Aorta (tissue), 5 donors: Measurements from ENCODE around the gene OR10G7. TPM values are rescaled to one million over a fixed set of nuclear protein-coding genes. Genes with fewer than 3 reads are reported as not detected.
A peak's percentile ranks its signal among the peaks of the same experiment; 100 is the strongest.
"Not testable (repeated sequence)": the region's sequence is repeated elsewhere in the genome, so short reads cannot be mapped to it uniquely, and the experiment has no call there.

ENCODE experiments used
- ATAC-seq: fragments of 200-7000 bp; cut with Tn5 transposase; one replicate; pipeline ENCODE4 v1.9.1; 2022; ENCODE audit warnings: moderate library complexity; ENCODE audit not compliant: low FRiP score
- DNase-seq, 2 donors: peaks; one replicate each; pipeline ENCODE4 v3.0.0-alpha.2; 2020
- H3K27ac ChIP-seq, 2 donors: one replicate each; pipeline ENCODE4 v1.5.1; 2013; ENCODE audit warnings: low read length in 2 of 2, mild to moderate bottlenecking in 2 of 2, moderate library complexity in 2 of 2, control low read depth in 1 of 2, inconsistent platforms in 1 of 2, low read depth in 1 of 2
- H3K27me3 ChIP-seq, 2 donors: one replicate each; pipeline ENCODE4 v1.6.1; 2013; ENCODE audit warnings: control low read depth in 1 of 2, low read length in 1 of 2, mild to moderate bottlenecking in 1 of 2, moderate library complexity in 1 of 2; ENCODE audit not compliant: insufficient read depth in 2 of 2, control insufficient read depth in 1 of 2
- H3K36me3 ChIP-seq, 2 donors: one replicate each; pipeline ENCODE4 v1.6.1; 2013; ENCODE audit warnings: control low read depth in 1 of 2, low read length in 1 of 2, mild to moderate bottlenecking in 1 of 2; ENCODE audit not compliant: insufficient read depth in 2 of 2, control insufficient read depth in 1 of 2
- H3K4me1 ChIP-seq, 2 donors: one replicate each; pipeline ENCODE4 v1.6.1; 2013; ENCODE audit warnings: low read length in 2 of 2, control low read depth in 1 of 2, mild to moderate bottlenecking in 1 of 2, moderate library complexity in 1 of 2; ENCODE audit not compliant: insufficient read depth in 2 of 2, control insufficient read depth in 1 of 2
- H3K4me3 ChIP-seq, 2 donors: one replicate each; pipeline ENCODE4 v1.5.1; 2013; ENCODE audit warnings: low read length in 2 of 2, control low read depth in 1 of 2, mild to moderate bottlenecking in 1 of 2
- H3K9me3 ChIP-seq: one replicate; pipeline ENCODE4 v1.6.1; 2013; ENCODE audit warnings: mild to moderate bottlenecking, low read length; ENCODE audit not compliant: control insufficient read depth
- WGBS, 2 donors: extraction: QIAGEN DNeasy Blood & Tissue Kit; methylation state at CpG; one replicate each; pipeline ENCODE4 v1.1.7; 2013; 5-methylcytosine and 5-hydroxymethylcytosine counted together
- intact Hi-C, 2 donors: fragments of 100-400 bp; cut with DNase I; formaldehyde crosslinking; loops; one replicate each; pipeline versions ENCODE4 v1.14.2 to v1.15.0; 2022
- polyA plus RNA-seq, 2 donors: library from polyadenylated mRNA; stranded (reverse); fragments of 200-250 nt; gene quantifications; one replicate each; pipeline ENCODE4 v1.2.3, GENCODE V29; 2013
- total RNA-seq, 2 donors: library from RNA; stranded (reverse); fragmentation: NEBNext Ultra II Directional; extraction: Animal tissue kit (Norgen Biotek cat#: 25700); gene quantifications; one replicate each; pipeline ENCODE4 v1.2.1, GENCODE V29; 2021
- donor health status: healthy with polysubstance abuse.
- donor health status: Bipolar disorder and iron deficiency.
- donor health status: DM: no; HTN: no; CAD: no.
- donor health status: DM: no; HTN: no; CAD: no.
- donor health status: DM: yes; HTN: yes; CAD: no.

OR10G7 gene
- total and polyA plus RNA-seq, 4 donors, result not detected

DNA sequence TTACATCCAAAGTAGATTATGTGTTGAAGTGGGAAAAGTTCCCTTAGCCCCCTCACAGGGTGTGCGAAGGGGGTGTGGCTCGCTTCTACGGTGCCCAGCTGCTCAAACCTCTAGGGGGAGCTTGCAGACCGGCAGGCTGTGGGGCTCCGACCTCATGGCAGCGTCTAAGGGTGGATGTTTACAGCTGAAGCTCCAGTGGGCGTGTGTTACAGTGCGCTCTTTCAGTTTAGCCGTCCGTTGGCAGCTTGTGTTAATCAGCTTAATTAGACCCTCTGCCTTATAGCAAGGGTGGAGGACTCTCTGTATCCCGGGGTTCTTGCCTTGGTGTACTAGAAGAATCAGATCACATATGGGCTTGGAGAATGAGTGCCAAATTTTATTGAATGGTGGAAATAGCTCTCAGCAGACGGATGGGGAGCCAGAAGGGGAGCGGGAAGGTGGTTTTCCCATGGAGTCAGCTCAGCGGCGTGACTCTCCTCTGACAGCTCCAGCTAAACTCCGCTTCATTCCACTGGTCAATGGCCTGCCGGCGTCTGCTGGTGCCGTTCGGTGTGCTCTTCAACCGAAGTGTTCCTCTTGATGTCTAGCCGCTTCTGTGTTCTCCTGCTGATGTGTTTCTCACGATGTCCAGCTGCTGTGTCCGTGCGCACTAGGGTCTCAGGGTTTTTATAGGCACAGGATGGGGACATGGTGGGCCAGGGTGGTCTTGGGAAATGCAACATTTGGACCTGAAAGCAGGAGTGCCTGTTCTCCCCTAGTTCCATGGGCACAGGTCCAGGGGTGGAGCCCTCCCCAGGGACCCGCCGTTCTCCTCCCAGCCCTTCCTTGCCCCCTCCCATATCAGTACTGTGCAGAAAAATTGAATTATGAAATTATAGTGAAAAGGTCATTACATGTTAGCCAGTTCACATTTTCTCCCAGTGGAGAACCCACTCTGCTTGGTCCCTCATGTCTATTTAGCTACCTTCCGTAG lies 28.6 kb upstream of the OR10G7 start:
- Histone ChIP-seq H3K36me3 (no peaks in the 10 kb centered on the region), H3K27me3 (no peaks in the 10 kb centered on the region), H3K27ac (no peak overlapping the region), H3K4me1 (no peaks in the 10 kb centered on the region), H3K9me3 (no peaks in the 10 kb centered on the region), H3K4me3 (no peak overlapping the region)
- DNase-seq (peak; percentile 63 to 77), ATAC-seq (peak; percentile 66)
- intact Hi-C loops, result loop anchor here (2.0 to 10.0 kb wide), 4 partner anchors 38 to 518 kb away; no protein-coding TSS in a partner anchor
- 30 to 33% methylated on average over 28 of the region's 28 CpGs for WGBS, 2 donors

DNA sequence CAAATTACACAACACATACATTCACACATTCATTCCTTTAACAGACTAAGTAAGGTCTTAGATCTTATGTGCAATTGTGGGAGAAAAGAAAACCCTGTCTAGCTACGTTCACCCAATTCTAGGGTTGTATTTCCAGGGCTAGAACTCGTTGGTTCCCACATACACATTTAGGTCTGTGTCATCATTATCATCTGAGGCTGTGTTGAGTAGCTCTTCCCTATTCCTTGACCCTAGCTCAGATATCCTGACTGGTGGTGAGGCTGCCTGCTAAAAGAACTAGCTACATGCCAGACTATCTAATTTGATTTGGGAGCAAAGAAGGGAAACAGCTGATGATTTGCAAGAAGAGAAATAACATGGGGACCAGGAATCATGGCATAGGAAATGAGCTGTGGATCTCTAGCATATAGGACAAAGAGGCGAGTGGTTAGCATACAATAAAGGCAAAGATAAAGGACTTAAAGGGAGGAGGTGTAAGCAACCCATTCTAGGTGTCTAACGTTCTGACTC lies 27.5 kb upstream of the OR10G7 start:
- Histone ChIP-seq H3K4me3 (no peak overlapping the region), H3K27ac (no peak overlapping the region), H3K9me3 (no peaks in the 10 kb centered on the region), H3K27me3 (no peaks in the 10 kb centered on the region), H3K36me3 (no peaks in the 10 kb centered on the region), H3K4me1 (no peaks in the 10 kb centered on the region)
- ATAC-seq (no peak), DNase-seq (no peak)
- intact Hi-C loops, result no loop called here
- WGBS, 2 donors, result 56 to 57% methylated on average over 4 of the region's 4 CpGs

DNA sequence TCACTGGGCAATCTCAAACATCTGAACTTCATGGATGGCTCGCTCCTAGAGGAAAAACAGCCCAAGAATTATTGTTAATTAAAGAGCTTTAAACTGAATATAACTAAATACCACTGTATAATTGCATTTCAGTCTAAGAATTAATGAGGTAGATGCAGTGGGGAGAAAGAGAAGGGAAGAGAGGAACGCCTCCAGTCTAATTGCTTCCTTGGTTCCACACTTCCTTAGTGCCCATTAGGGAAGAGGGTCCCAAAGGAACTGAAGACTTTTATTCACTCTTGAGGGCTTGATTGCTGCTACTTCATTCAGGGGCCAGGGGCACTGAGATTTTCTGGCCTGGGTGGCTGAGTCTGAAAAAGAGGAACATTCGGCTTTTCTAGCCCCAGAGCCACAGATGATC lies 11.8 kb upstream of the OR10G7 start:
- Histone ChIP-seq H3K27ac (no peak overlapping the region), H3K4me1 (no peaks in the 10 kb centered on the region), H3K36me3 (no peaks in the 10 kb centered on the region), H3K27me3 (no peaks in the 10 kb centered on the region), H3K9me3 (no peaks in the 10 kb centered on the region), H3K4me3 (no peak overlapping the region)
- intact Hi-C loops, result no loop called here
- no peak for ATAC-seq
- WGBS, 2 donors, result 85 to 90% methylated on average over 3 of the region's 3 CpGs
- DNase-seq, result no peak

GRCh38 chr11:124050748-124051147 lies 9.6 kb upstream of the OR10G7 start:
- 5% methylated on average over 1 of the region's 1 CpG for WGBS, 2 donors
- H3K27me3 ChIP-seq, result no peaks in the 10 kb centered on the region
- intact Hi-C loops, result no loop called here
- H3K36me3 ChIP-seq, result no peaks in the 10 kb centered on the region
- no peaks in the 10 kb centered on the region for H3K9me3 ChIP-seq
- no peak for DNase-seq
- no peak overlapping the region for H3K4me3 ChIP-seq
- no peak for ATAC-seq
- H3K4me1 ChIP-seq, result no peaks in the 10 kb centered on the region
- H3K27ac ChIP-seq, result no peak overlapping the region

GRCh38 chr11:124043420-124043819 lies 2.3 kb upstream of the OR10G7 start:
- Histone ChIP-seq H3K4me1 (no peaks in the 10 kb centered on the region), H3K27ac (no peak overlapping the region), H3K36me3 (no peaks in the 10 kb centered on the region), H3K27me3 (no peaks in the 10 kb centered on the region), H3K4me3 (no peak overlapping the region), H3K9me3 (no peaks in the 10 kb centered on the region)
- no peak for ATAC-seq
- DNase-seq, result no peak
- 66% methylated on average over 4 of the region's 4 CpGs for WGBS, 2 donors
- intact Hi-C loops, result no loop called here

DNA sequence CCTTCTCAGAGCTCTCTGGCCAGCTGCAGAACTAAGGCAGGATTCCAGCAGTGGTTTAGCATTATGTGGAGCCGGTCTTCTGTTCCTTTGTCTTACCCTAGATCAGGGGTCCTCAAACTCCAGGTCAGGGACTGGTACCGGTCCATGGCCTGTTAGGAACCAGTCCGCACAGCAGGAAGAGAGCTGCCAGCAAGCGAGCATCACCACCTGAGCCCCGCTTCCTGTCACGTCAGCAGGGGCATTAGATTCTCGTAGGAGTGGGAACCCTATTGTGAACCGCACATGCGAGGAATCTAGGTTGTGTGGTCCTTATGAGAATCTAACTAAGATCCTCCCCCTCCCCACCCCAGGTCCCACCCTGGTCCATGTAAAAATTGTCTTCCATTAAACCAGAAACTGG lies 1.6 kb downstream of the OR10G7 start:
- Histone ChIP-seq H3K9me3 (no peaks in the 10 kb centered on the region), H3K4me3 (no peak overlapping the region), H3K27ac (no peak overlapping the region), H3K4me1 (no peaks in the 10 kb centered on the region), H3K36me3 (no peaks in the 10 kb centered on the region), H3K27me3 (no peaks in the 10 kb centered on the region)
- ATAC-seq (no peak), DNase-seq (peak in 1 of 2 donors; percentile 57)
- 80 to 83% methylated on average over 9 of the region's 9 CpGs for WGBS, 2 donors
- intact Hi-C loops, result no loop called here

DNA sequence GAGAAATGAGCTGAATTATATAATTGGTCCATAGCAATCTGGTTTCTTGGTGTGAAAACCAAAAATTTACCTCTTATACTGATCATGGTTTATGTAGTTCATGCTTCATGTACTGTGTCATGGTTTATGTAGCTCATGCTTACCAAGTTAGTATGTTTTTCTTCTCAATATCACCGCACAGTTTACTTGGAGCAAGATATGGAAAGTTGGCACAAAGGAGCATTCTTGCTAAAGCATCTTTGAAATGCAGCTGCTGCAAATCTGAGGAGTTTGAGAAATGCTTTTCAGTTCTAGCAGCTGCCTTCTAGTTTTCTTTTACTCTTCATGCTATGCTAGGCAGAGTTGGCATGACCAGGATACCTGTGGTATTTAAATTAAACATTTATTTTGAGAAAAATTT lies 4.5 kb downstream of the OR10G7 start:
- Histone ChIP-seq H3K4me1 (no peaks in the 10 kb centered on the region), H3K4me3 (no peak overlapping the region), H3K9me3 (no peaks in the 10 kb centered on the region), H3K36me3 (no peaks in the 10 kb centered on the region), H3K27me3 (no peaks in the 10 kb centered on the region), H3K27ac (no peak overlapping the region)
- 7 to 10% methylated on average over 1 of the region's 1 CpG for WGBS, 2 donors
- no peak for DNase-seq
- no peak for ATAC-seq
- intact Hi-C loops, result no loop called here

DNA sequence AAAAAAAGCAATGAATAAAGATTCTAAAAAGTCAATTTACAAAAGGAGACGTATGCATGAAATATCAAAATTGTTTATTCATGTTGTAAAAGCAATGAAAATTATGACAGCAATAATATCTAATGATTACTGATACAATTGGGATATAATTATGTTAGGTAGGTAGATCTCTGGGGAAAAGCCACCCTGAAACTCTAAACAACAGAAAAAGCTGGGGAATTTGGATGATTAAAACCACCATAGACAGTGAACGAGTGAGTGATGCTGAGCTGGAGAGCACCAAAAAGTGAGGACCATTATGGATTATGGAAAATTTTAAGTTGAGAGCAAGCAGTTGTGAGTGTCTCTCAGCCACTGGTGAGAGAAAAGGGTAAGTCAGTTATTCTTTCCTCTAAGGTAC lies 14.6 kb downstream of the OR10G7 start, which contains the start of gene OR10G8:
Gene OR10G8, plus strand, starts transcription at position 301 of the 400 bp plus-strand sequence. CDS start 2,825 bp downstream, outside the sequence.
- H3K27ac ChIP-seq, result no peak within 1 kb of the TSS
- H3K4me1 ChIP-seq, result no peaks in the 10 kb centered on the region
- no peaks in the 10 kb centered on the region for H3K9me3 ChIP-seq
- H3K27me3 ChIP-seq, result no peaks in the 10 kb centered on the region
- intact Hi-C loops, result no loop called here
- H3K4me3 ChIP-seq, result no peak within 1 kb of the TSS
- no peaks in the 10 kb centered on the region for H3K36me3 ChIP-seq
- 64 to 77% methylated on average over 2 of the region's 2 CpGs for WGBS, 2 donors
- ATAC-seq (no peak), DNase-seq (no peak)

DNA sequence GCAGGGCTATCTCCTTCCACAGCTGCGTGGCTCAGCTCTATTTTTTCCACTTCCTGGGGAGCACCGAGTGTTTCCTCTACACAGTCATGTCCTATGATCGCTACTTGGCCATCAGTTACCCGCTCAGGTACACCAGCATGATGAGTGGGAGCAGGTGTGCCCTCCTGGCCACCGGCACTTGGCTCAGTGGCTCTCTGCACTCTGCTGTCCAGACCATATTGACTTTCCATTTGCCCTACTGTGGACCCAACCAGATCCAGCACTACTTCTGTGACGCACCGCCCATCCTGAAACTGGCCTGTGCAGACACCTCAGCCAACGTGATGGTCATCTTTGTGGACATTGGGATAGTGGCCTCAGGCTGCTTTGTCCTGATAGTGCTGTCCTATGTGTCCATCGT lies 25.3 kb downstream of the OR10G7 start:
- H3K27me3 ChIP-seq, H3K36me3 ChIP-seq, H3K4me3 ChIP-seq, intact Hi-C loops, H3K4me1 ChIP-seq, DNase-seq, H3K9me3 ChIP-seq, H3K27ac ChIP-seq: not testable (repeated sequence)
- WGBS, 2 donors, result 89 to 91% methylated on average over 3 to 6 of the region's 9 CpGs
- peak; percentile 56 for ATAC-seq
